Neural cell (in vitro differentiated cells): ENCODE measurements around the gene SPI1.

ENCODE experiments used
- EP300 ChIP-seq: fragments of 450-650 bp; conservative IDR thresholded peaks from 2 replicates; pipeline ENCODE4 v1.6.1; 2014; ENCODE audit warnings: antibody characterized with exemption, mild to moderate bottlenecking, moderate library complexity; ENCODE audit not compliant: poor library complexity, severe bottlenecking
- POLR2AphosphoS5 ChIP-seq: IDR thresholded peaks from 2 replicates; pipeline ENCODE4 v1.6.1; 2012
- RAD21 ChIP-seq: fragments of 450-650 bp; conservative IDR thresholded peaks from 2 replicates; pipeline ENCODE4 v1.6.1; 2014; ENCODE audit warnings: antibody characterized with exemption, mild to moderate bottlenecking, moderate library complexity
- TAF1 ChIP-seq: IDR thresholded peaks from 2 replicates; pipeline ENCODE4 v1.6.1; 2012; ENCODE audit warnings: low read depth
- TF ChIP-seq, protein P1 (sequence below): IDR thresholded peaks from 2 replicates; pipeline ENCODE4 v1.6.1; 2012; ENCODE audit warnings: borderline replicate concordance
- TF ChIP-seq, protein P2 (sequence below): fragments of 450-650 bp; IDR thresholded peaks from 2 replicates; pipeline ENCODE4 v1.5.1; 2014; ENCODE audit warnings: antibody characterized with exemption, mild to moderate bottlenecking, moderate library complexity; ENCODE audit not compliant: poor library complexity, severe bottlenecking

DNA sequence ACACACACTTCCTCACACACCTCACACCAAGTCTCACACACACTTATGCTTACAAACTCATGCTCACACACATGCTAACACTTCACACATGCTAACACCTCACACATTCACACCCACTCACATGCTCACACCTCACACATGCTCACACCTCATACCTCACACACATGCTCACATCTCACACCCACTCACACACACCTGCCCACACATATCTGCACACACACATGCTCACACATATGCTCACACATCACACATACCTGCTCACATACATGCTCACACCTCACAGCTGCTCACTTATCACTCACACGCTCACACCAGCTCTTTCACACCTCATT lies 21.4 kb downstream of the SPI1 start:
- TF ChIP-seq, protein P1, sequence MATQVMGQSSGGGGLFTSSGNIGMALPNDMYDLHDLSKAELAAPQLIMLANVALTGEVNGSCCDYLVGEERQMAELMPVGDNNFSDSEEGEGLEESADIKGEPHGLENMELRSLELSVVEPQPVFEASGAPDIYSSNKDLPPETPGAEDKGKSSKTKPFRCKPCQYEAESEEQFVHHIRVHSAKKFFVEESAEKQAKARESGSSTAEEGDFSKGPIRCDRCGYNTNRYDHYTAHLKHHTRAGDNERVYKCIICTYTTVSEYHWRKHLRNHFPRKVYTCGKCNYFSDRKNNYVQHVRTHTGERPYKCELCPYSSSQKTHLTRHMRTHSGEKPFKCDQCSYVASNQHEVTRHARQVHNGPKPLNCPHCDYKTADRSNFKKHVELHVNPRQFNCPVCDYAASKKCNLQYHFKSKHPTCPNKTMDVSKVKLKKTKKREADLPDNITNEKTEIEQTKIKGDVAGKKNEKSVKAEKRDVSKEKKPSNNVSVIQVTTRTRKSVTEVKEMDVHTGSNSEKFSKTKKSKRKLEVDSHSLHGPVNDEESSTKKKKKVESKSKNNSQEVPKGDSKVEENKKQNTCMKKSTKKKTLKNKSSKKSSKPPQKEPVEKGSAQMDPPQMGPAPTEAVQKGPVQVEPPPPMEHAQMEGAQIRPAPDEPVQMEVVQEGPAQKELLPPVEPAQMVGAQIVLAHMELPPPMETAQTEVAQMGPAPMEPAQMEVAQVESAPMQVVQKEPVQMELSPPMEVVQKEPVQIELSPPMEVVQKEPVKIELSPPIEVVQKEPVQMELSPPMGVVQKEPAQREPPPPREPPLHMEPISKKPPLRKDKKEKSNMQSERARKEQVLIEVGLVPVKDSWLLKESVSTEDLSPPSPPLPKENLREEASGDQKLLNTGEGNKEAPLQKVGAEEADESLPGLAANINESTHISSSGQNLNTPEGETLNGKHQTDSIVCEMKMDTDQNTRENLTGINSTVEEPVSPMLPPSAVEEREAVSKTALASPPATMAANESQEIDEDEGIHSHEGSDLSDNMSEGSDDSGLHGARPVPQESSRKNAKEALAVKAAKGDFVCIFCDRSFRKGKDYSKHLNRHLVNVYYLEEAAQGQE, result no peak
- TF ChIP-seq, protein P2, sequence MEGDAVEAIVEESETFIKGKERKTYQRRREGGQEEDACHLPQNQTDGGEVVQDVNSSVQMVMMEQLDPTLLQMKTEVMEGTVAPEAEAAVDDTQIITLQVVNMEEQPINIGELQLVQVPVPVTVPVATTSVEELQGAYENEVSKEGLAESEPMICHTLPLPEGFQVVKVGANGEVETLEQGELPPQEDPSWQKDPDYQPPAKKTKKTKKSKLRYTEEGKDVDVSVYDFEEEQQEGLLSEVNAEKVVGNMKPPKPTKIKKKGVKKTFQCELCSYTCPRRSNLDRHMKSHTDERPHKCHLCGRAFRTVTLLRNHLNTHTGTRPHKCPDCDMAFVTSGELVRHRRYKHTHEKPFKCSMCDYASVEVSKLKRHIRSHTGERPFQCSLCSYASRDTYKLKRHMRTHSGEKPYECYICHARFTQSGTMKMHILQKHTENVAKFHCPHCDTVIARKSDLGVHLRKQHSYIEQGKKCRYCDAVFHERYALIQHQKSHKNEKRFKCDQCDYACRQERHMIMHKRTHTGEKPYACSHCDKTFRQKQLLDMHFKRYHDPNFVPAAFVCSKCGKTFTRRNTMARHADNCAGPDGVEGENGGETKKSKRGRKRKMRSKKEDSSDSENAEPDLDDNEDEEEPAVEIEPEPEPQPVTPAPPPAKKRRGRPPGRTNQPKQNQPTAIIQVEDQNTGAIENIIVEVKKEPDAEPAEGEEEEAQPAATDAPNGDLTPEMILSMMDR, result no peak
- TF ChIP-seq RAD21 (no peak), TAF1 (no peak), EP300 (no peak), POLR2AphosphoS5 (no peak)
